Sigmoid colon (tissue), 7 donors: ENCODE data around the gene BANK1. TPM values are rescaled to one million over a fixed set of nuclear protein-coding genes. Genes with fewer than 3 reads are reported as not detected.
"Not testable (repeated sequence)": the region's sequence is repeated elsewhere in the genome, so short reads cannot be mapped to it uniquely, and the experiment has no call there.

Source experiments
- DNase-seq: peaks from one replicate; pipeline ENCODE4 v3.0.0-alpha.2; 2019
- H3K27ac ChIP-seq, 4 donors: fragments of 200-600 bp; sonication (generic); one replicate each; pipeline ENCODE4 v1.5.1; 2016 to 2019; ENCODE audit warnings: mild to moderate bottlenecking in 1 of 4
- H3K27me3 ChIP-seq, 3 donors: fragments of 200-600 bp; sonication (generic); one replicate each; pipeline ENCODE4 v1.5.1; 2019; ENCODE audit warnings: mild to moderate bottlenecking in 1 of 3
- H3K36me3 ChIP-seq, 4 donors: fragments of 200-600 bp; sonication (generic); one replicate each; pipeline ENCODE4 v1.5.1; 2016 to 2019
- H3K4me1 ChIP-seq, 4 donors: fragments of 200-600 bp; sonication (generic); one replicate each; pipeline ENCODE4 v1.5.1; 2017 to 2019
- H3K4me3 ChIP-seq, 4 donors: fragments of 200-600 bp; sonication (generic); one replicate each; pipeline ENCODE4 v1.5.1; 2017 to 2019; ENCODE audit warnings: mild to moderate bottlenecking in 2 of 4, moderate library complexity in 1 of 4
- H3K9me3 ChIP-seq, 4 donors: fragments of 200-600 bp in 3 of 4; sonication (generic) in 3 of 4; one replicate each; pipeline versions ENCODE4 v1.5.1 to v1.6.1; 2013 to 2019
- EP300 ChIP-seq, 4 donors: sonication (generic); formaldehyde crosslinking; IDR thresholded peaks; one replicate each; pipeline ENCODE4 v1.6.1; 2017; ENCODE audit warnings: antibody characterized with exemption in 4 of 4
- POLR2A ChIP-seq, 2 donors: fragments of 450-650 bp; IDR thresholded peaks; one replicate each; pipeline ENCODE4 v1.6.1; 2016; ENCODE audit warnings: antibody characterized with exemption in 2 of 2, mild to moderate bottlenecking in 2 of 2, moderate library complexity in 2 of 2
- POLR2AphosphoS5 ChIP-seq, 4 donors: sonication (generic); formaldehyde crosslinking; IDR thresholded peaks; one replicate each; pipeline ENCODE4 v1.6.1; 2017; ENCODE audit warnings: antibody characterized with exemption in 4 of 4
- WGBS, 2 donors: extraction: QIAGEN DNeasy Blood & Tissue Kit; methylation state at CpG; one replicate each; pipeline ENCODE4 v1.1.7; 2013; 5-methylcytosine and 5-hydroxymethylcytosine counted together
- intact Hi-C: fragments of 100-400 bp; cut with DNase I; formaldehyde crosslinking; loops from one replicate; pipeline ENCODE4 v1.15.1; 2023
- polyA plus RNA-seq, 3 donors: library from polyadenylated mRNA; stranded (reverse); fragments of 200-250 nt; gene quantifications; one replicate each; pipeline ENCODE4 v1.2.3, GENCODE V29; 2013
- total RNA-seq, 4 donors: library from RNA; depleted of rRNA; stranded (reverse); fragments of >200 nt; gene quantifications; one replicate each; pipeline ENCODE4 v1.1.0, GENCODE V29; 2016
- TF ChIP-seq, protein P1 (sequence below), 4 experiments: fragments of 450-650 bp in 3 of 4; fragments of 200-600 bp in 1 of 4; IDR thresholded peaks; one replicate each; pipeline ENCODE4 v1.5.1; 2016 to 2019; ENCODE audit warnings: antibody characterized with exemption in 4 of 4, mild to moderate bottlenecking in 3 of 4, moderate library complexity in 2 of 4
- donor health status: healthy with polysubstance abuse.
- donor health status: Bipolar disorder and iron deficiency.
- donor health status: healthy.

The BANK1 gene
- total and polyA plus RNA-seq, 7 donors: 0.69 to 25.2 (median 1.2) TPM

DNA sequence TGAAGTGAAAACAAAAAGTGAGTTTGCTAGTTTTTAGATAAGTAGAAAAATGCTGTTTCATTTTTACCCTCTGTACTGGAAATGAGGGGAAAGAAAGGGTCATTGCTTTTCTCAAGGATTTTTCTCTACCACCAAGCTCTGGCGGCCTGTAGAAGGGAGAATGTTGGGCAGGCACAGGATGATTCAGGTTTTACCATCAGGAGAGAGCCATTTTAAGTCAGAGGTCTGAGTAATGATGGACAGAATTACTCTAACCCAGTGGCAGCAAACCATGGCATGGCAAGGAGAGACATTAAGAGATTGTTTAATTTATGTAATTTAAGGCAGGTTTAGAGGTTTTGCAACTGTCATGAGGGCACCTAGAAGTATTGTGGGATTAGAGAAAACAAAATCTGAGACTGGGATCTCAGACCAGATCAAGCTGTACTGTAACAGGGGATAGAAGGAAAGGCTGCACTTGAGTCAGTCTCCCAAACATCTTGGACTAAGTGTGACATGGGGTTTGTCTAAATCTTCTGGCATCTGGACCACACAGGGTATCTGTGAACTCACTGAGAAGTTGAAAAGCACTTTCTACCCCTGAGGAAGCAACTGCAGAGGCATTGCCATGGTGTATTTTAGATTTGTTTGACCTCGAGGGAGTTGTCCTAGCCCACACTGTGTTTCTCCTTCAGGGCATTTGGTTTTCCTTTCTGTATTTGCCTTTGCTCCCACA lies 81.6 kb downstream of the BANK1 start:
- no peak for TF ChIP-seq POLR2AphosphoS5 (IDR thresholded peaks at IDR 0.05)
- TF ChIP-seq, protein P1, sequence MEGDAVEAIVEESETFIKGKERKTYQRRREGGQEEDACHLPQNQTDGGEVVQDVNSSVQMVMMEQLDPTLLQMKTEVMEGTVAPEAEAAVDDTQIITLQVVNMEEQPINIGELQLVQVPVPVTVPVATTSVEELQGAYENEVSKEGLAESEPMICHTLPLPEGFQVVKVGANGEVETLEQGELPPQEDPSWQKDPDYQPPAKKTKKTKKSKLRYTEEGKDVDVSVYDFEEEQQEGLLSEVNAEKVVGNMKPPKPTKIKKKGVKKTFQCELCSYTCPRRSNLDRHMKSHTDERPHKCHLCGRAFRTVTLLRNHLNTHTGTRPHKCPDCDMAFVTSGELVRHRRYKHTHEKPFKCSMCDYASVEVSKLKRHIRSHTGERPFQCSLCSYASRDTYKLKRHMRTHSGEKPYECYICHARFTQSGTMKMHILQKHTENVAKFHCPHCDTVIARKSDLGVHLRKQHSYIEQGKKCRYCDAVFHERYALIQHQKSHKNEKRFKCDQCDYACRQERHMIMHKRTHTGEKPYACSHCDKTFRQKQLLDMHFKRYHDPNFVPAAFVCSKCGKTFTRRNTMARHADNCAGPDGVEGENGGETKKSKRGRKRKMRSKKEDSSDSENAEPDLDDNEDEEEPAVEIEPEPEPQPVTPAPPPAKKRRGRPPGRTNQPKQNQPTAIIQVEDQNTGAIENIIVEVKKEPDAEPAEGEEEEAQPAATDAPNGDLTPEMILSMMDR (IDR thresholded peaks at IDR 0.05): no peak
- TF ChIP-seq EP300 (IDR thresholded peaks at IDR 0.05): no peak
- TF ChIP-seq POLR2A (IDR thresholded peaks at IDR 0.05): no peak
- Histone ChIP-seq H3K36me3 (no peaks in the 10 kb centered on the region), H3K27me3 (no peaks in the 10 kb centered on the region), H3K4me3 (no peak overlapping the region), H3K4me1 (no peaks in the 10 kb centered on the region), H3K9me3 (no peaks in the 10 kb centered on the region), H3K27ac (no peak overlapping the region)
- no peak for DNase-seq
- intact Hi-C loops: no loop called here
- WGBS, 2 donors: 66 to 74% methylated on average over 2 of the region's 2 CpGs

- no peak for TF ChIP-seq POLR2AphosphoS5 (IDR thresholded peaks at IDR 0.05)
- no peak for TF ChIP-seq POLR2A (IDR thresholded peaks at IDR 0.05)
- TF ChIP-seq, protein P1 (IDR thresholded peaks at IDR 0.05): no peak
- no peak for TF ChIP-seq EP300 (IDR thresholded peaks at IDR 0.05)
- Histone ChIP-seq H3K4me3 (no peak overlapping the region), H3K36me3 (no peaks in the 10 kb centered on the region), H3K27me3 (no peaks in the 10 kb centered on the region), H3K27ac (no peak overlapping the region), H3K9me3 (no peaks in the 10 kb centered on the region), H3K4me1 (peaks cover 0 to 5% (median 0%) of the 10 kb centered on the region in 4 donors)
- 8 to 51% methylated on average over 2 of the region's 2 CpGs for WGBS, 2 donors
- DNase-seq: no peak
- intact Hi-C loops: no loop called here
Measured at GRCh38 chr4:101885574-101885973, 95.0 kb downstream of the BANK1 start.

GRCh38 chr4:101886826-101887225 lies 96.3 kb downstream of the BANK1 start:
- Histone ChIP-seq H3K4me3 (no peak overlapping the region), H3K27ac (no peak overlapping the region), H3K27me3 (no peaks in the 10 kb centered on the region), H3K36me3 (no peaks in the 10 kb centered on the region), H3K9me3 (peaks cover 0 to 4% (median 0%) of the 10 kb centered on the region in 4 donors), H3K4me1 (peaks cover 0 to 5% (median 0%) of the 10 kb centered on the region in 4 donors)
- intact Hi-C loops: no loop called here
- WGBS, 2 donors: 92 to 93% methylated on average over 3 of the region's 3 CpGs
- TF ChIP-seq EP300 (IDR thresholded peaks at IDR 0.05) (no peak), POLR2A (IDR thresholded peaks at IDR 0.05) (no peak), POLR2AphosphoS5 (IDR thresholded peaks at IDR 0.05) (no peak)
- TF ChIP-seq, protein P1 (IDR thresholded peaks at IDR 0.05): no peak
- DNase-seq: no peak

GRCh38 chr4:101888472-101888871 lies 97.9 kb downstream of the BANK1 start:
- TF ChIP-seq EP300 (IDR thresholded peaks at IDR 0.05): no peak
- no peak for TF ChIP-seq POLR2A (IDR thresholded peaks at IDR 0.05)
- TF ChIP-seq POLR2AphosphoS5 (IDR thresholded peaks at IDR 0.05): no peak
- no peak for DNase-seq
- Histone ChIP-seq H3K4me3 (no peak overlapping the region), H3K27me3 (no peaks in the 10 kb centered on the region), H3K27ac (no peak overlapping the region), H3K9me3 (peaks cover 0 to 4% (median 0%) of the 10 kb centered on the region in 4 donors), H3K4me1 (peaks cover 0 to 5% (median 0%) of the 10 kb centered on the region in 4 donors), H3K36me3 (no peaks in the 10 kb centered on the region)
- WGBS, 2 donors: 84 to 87% methylated on average over 4 of the region's 4 CpGs
- intact Hi-C loops: no loop called here

DNA sequence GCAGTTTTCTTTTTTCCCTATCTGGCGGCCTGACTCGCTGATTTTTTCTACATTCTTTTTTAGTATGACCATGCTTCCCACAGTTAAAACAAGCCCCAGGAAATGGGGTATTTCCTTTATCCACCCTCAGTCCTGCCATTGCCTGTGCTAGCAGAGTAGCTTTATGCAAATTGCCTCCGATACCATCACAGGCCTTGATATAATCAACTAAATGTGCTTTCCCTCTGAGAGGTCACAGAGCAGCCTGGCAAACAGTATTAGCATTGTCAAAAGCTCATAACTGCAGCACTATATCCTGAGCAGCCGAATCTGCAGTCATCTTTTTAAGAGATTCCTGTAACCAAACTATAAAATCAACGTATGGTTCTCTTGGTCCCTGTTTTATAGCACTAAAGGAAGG lies 115.0 kb downstream of the BANK1 start:
- H3K36me3 ChIP-seq, H3K9me3 ChIP-seq, H3K4me1 ChIP-seq, DNase-seq, H3K4me3 ChIP-seq, intact Hi-C loops, H3K27ac ChIP-seq, H3K27me3 ChIP-seq: not testable (repeated sequence)
- 84 to 90% methylated on average over 5 of the region's 5 CpGs for WGBS, 2 donors
